Measurements from ENCODE around the gene KDM4B.

DNA sequence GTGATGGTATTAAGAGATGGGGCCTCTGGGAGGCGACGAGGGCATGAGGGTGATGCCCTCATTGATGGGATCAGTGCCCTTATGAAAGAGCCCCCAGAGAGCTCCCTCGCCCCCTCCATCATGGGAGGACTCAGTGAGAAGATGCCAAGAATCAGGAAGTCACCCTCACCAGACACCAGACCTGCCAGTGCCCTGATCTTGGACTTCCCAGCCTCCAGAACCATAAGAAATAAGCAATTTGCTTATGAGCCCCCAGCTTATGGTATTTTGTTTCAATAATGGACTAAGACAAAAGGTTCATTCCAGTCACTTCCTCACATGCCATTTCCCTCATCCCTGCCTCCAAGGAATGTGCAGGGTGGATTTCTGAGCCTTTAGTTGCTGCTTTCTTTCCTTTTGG lies 129.7 kb downstream of the KDM4B start:
- TF ChIP-seq POLR2A (IDR thresholded peaks at IDR 0.05; ENCODE audit: low read depth) (no peak), EP300 (IDR thresholded peaks at IDR 0.05) (no peak), POLR2AphosphoS5 (IDR thresholded peaks at IDR 0.05) (no peak)
- TF ChIP-seq, protein P1, sequence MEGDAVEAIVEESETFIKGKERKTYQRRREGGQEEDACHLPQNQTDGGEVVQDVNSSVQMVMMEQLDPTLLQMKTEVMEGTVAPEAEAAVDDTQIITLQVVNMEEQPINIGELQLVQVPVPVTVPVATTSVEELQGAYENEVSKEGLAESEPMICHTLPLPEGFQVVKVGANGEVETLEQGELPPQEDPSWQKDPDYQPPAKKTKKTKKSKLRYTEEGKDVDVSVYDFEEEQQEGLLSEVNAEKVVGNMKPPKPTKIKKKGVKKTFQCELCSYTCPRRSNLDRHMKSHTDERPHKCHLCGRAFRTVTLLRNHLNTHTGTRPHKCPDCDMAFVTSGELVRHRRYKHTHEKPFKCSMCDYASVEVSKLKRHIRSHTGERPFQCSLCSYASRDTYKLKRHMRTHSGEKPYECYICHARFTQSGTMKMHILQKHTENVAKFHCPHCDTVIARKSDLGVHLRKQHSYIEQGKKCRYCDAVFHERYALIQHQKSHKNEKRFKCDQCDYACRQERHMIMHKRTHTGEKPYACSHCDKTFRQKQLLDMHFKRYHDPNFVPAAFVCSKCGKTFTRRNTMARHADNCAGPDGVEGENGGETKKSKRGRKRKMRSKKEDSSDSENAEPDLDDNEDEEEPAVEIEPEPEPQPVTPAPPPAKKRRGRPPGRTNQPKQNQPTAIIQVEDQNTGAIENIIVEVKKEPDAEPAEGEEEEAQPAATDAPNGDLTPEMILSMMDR (IDR thresholded peaks at IDR 0.05) = no peak

Measured in esophagus muscularis mucosa (tissue), 4 donors.